Loucy (cell line): Measurements from ENCODE around the gene TPCN1.

Experiments
- EZH2phosphoT487 ChIP-seq: fragments of 200-600 bp; IDR thresholded peaks from 2 replicates; pipeline ENCODE4 v1.6.1; 2018; ENCODE audit warnings: antibody characterized with exemption, mild to moderate bottlenecking, moderate library complexity, borderline replicate concordance
- TF ChIP-seq, protein P1 (sequence below): fragments of 200-600 bp; sonication (generic); conservative IDR thresholded peaks from 2 replicates; pipeline ENCODE4 v1.5.1; 2014; ENCODE audit warnings: mild to moderate bottlenecking, antibody characterized with exemption, low read length

DNA sequence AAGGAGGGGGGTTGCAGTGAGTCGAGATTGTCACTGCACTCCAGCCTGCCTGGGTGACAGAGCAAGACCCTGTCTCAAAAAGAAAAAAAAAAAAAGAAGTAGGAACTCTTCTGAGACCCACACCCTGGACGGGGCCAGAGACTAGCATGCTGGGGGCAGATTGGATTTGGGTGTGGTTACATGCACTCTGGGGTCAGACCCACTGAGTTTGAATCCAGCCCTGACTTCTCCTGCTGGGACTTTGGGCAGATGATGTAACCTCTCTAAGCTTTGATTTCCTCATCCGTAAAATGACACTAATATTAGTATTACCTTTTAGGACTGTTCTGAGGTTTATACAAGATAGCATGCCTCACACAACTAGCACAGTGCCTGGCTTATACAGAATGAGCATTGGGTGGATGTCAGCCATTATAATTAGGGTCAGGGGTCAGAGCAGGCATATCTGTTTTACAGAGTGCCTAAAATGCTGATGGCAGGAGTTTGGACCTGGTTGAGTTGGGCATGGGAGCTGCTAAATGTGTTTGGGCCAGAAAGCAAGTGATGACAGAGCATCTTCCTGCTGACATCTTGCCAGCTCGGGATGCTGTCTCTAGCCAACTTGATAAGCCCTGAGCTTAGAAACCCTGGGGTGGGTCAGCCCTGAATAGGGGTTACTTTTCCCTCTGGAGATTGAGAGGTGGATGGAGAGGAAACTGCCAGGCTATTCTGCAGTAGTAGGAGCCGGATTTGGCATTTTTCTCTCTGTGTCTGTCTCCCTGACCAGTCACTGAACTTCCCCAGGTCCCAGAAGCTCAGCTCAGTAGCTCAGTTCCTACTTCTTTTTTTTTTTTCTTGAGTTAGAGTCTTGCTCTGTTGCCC lies 15.5 kb downstream of the TPCN1 start:
- TF ChIP-seq, protein P1, sequence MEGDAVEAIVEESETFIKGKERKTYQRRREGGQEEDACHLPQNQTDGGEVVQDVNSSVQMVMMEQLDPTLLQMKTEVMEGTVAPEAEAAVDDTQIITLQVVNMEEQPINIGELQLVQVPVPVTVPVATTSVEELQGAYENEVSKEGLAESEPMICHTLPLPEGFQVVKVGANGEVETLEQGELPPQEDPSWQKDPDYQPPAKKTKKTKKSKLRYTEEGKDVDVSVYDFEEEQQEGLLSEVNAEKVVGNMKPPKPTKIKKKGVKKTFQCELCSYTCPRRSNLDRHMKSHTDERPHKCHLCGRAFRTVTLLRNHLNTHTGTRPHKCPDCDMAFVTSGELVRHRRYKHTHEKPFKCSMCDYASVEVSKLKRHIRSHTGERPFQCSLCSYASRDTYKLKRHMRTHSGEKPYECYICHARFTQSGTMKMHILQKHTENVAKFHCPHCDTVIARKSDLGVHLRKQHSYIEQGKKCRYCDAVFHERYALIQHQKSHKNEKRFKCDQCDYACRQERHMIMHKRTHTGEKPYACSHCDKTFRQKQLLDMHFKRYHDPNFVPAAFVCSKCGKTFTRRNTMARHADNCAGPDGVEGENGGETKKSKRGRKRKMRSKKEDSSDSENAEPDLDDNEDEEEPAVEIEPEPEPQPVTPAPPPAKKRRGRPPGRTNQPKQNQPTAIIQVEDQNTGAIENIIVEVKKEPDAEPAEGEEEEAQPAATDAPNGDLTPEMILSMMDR: no peak
- TF ChIP-seq EZH2phosphoT487: no peak
